ENCODE results near the gene FRAS1. TPM values are rescaled to one million over a fixed set of nuclear protein-coding genes. Genes with fewer than 3 reads are reported as not detected.

The FRAS1 gene
- total and polyA plus RNA-seq, 2 donors (not counting 1 experiment from before 2014, with no cell fraction given): 0.30 to 0.66 TPM

DNA sequence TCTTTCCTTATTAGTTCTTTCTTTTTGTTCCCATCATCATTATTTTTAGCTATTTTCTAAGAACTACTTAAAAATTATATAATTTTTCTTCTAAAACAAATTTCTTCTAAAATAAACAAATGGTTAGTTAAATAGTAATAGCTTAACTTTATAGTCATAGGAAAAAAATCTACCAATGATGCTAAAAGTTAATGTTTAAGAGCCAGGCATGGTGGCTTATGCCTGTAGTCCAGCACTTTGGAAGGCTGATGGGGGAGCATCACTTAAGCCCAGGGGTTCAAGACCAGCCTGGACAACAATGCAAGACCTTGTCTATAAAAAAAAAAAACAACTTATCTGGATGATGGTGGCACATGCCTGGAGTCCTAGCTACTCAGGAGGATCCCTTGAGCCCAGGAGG is 367.3 kb downstream of the FRAS1 start:
- TF ChIP-seq, protein P1, sequence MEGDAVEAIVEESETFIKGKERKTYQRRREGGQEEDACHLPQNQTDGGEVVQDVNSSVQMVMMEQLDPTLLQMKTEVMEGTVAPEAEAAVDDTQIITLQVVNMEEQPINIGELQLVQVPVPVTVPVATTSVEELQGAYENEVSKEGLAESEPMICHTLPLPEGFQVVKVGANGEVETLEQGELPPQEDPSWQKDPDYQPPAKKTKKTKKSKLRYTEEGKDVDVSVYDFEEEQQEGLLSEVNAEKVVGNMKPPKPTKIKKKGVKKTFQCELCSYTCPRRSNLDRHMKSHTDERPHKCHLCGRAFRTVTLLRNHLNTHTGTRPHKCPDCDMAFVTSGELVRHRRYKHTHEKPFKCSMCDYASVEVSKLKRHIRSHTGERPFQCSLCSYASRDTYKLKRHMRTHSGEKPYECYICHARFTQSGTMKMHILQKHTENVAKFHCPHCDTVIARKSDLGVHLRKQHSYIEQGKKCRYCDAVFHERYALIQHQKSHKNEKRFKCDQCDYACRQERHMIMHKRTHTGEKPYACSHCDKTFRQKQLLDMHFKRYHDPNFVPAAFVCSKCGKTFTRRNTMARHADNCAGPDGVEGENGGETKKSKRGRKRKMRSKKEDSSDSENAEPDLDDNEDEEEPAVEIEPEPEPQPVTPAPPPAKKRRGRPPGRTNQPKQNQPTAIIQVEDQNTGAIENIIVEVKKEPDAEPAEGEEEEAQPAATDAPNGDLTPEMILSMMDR (conservative IDR thresholded peaks at IDR 0.05 in 1 of 2, IDR thresholded peaks at IDR 0.05 in 1 of 2; ENCODE audit: low read depth in 1 of 2, low read length in 2 of 2): no peak
- no peak for TF ChIP-seq EZH2 (IDR thresholded peaks at IDR 0.05; ENCODE audit: low read length, missing control alignments)
- DNase-seq (ENCODE audit: low read depth in 2 of 2): no peak
- no peaks in the 10 kb centered on the region for H4K20me1 ChIP-seq (ENCODE audit: control insufficient read depth, extremely low read depth, insufficient read depth, low read length)
- H3K4me2 ChIP-seq (ENCODE audit: extremely low read depth, insufficient read depth, low read length): no peak overlapping the region
- H3K79me2 ChIP-seq (ENCODE audit: control insufficient read depth, insufficient read depth, low read length): no peaks in the 10 kb centered on the region
- H3K9me3 ChIP-seq (ENCODE audit: control insufficient read depth, insufficient read depth, low read depth, low read length): no peaks in the 10 kb centered on the region
- H3K9ac ChIP-seq (ENCODE audit: insufficient read depth, low read length): no peak overlapping the region
- H3K4me3 ChIP-seq (replicated peaks in 1 of 4; ENCODE audit: control extremely low read depth in 1 of 4, insufficient read depth in 1 of 4, low read depth in 3 of 4, low read length in 4 of 4): no peak overlapping the region
- H3K36me3 ChIP-seq (ENCODE audit: control insufficient read depth, insufficient read depth, low read length): no peaks in the 10 kb centered on the region
- H3K4me1 ChIP-seq (ENCODE audit: control insufficient read depth, extremely low read depth, insufficient read depth, low read length): no peaks in the 10 kb centered on the region
- H3K27ac ChIP-seq (ENCODE audit: insufficient read depth, low read length): no peak overlapping the region
- no peak overlapping the region for H2AFZ ChIP-seq (ENCODE audit: low read length)
- no peaks in the 10 kb centered on the region for H3K27me3 ChIP-seq (ENCODE audit: control insufficient read depth, insufficient read depth, low read length)

DNA sequence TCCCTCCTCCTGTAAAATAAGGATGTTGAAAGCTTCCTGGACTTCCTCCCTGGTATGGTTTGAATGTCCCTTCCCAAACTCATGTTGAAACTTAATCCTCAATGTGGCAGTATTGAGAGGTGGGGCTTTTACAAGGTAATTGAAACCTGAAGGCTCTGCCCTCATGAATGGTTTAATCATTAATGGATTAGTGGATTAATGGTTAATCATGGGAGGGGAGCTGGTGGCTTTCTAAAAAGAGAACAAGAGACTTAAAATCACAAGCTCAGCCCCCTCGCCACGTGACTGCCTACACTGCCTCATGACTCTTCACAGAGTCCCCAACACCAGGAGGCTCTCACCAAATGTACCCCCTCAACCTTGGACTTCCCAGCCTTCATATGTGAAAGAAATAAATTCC is 369.8 kb downstream of the FRAS1 start:
- no peaks in the 10 kb centered on the region for H4K20me1 ChIP-seq (ENCODE audit: control insufficient read depth, extremely low read depth, insufficient read depth, low read length)
- no peak overlapping the region for H3K4me3 ChIP-seq (replicated peaks in 1 of 4; ENCODE audit: control extremely low read depth in 1 of 4, insufficient read depth in 1 of 4, low read depth in 3 of 4, low read length in 4 of 4)
- no peak for TF ChIP-seq EZH2 (IDR thresholded peaks at IDR 0.05; ENCODE audit: low read length, missing control alignments)
- TF ChIP-seq, protein P1 (conservative IDR thresholded peaks at IDR 0.05 in 1 of 2, IDR thresholded peaks at IDR 0.05 in 1 of 2; ENCODE audit: low read depth in 1 of 2, low read length in 2 of 2): no peak
- no peak overlapping the region for H3K4me2 ChIP-seq (ENCODE audit: extremely low read depth, insufficient read depth, low read length)
- no peaks in the 10 kb centered on the region for H3K79me2 ChIP-seq (ENCODE audit: control insufficient read depth, insufficient read depth, low read length)
- no peaks in the 10 kb centered on the region for H3K9me3 ChIP-seq (ENCODE audit: control insufficient read depth, insufficient read depth, low read depth, low read length)
- H3K36me3 ChIP-seq (ENCODE audit: control insufficient read depth, insufficient read depth, low read length): no peaks in the 10 kb centered on the region
- H2AFZ ChIP-seq (ENCODE audit: low read length): no peak overlapping the region
- no peak overlapping the region for H3K9ac ChIP-seq (ENCODE audit: insufficient read depth, low read length)
- no peak for DNase-seq (ENCODE audit: low read depth in 2 of 2)
- H3K4me1 ChIP-seq (ENCODE audit: control insufficient read depth, extremely low read depth, insufficient read depth, low read length): no peaks in the 10 kb centered on the region
- no peaks in the 10 kb centered on the region for H3K27me3 ChIP-seq (ENCODE audit: control insufficient read depth, insufficient read depth, low read length)
- H3K27ac ChIP-seq (ENCODE audit: insufficient read depth, low read length): no peak overlapping the region

- no peak for DNase-seq (ENCODE audit: low read depth in 2 of 2)
- H4K20me1 ChIP-seq (ENCODE audit: control insufficient read depth, extremely low read depth, insufficient read depth, low read length): no peaks in the 10 kb centered on the region
- no peak overlapping the region for H3K4me3 ChIP-seq (replicated peaks in 1 of 4; ENCODE audit: control extremely low read depth in 1 of 4, insufficient read depth in 1 of 4, low read depth in 3 of 4, low read length in 4 of 4)
- H3K9ac ChIP-seq (ENCODE audit: insufficient read depth, low read length): no peak overlapping the region
- H2AFZ ChIP-seq (ENCODE audit: low read length): no peak overlapping the region
- no peaks in the 10 kb centered on the region for H3K27me3 ChIP-seq (ENCODE audit: control insufficient read depth, insufficient read depth, low read length)
- no peaks in the 10 kb centered on the region for H3K4me1 ChIP-seq (ENCODE audit: control insufficient read depth, extremely low read depth, insufficient read depth, low read length)
- no peak overlapping the region for H3K4me2 ChIP-seq (ENCODE audit: extremely low read depth, insufficient read depth, low read length)
- H3K27ac ChIP-seq (ENCODE audit: insufficient read depth, low read length): no peak overlapping the region
- H3K9me3 ChIP-seq (ENCODE audit: control insufficient read depth, insufficient read depth, low read depth, low read length): no peaks in the 10 kb centered on the region
- no peak for TF ChIP-seq EZH2 (IDR thresholded peaks at IDR 0.05; ENCODE audit: low read length, missing control alignments)
- TF ChIP-seq, protein P1 (conservative IDR thresholded peaks at IDR 0.05 in 1 of 2, IDR thresholded peaks at IDR 0.05 in 1 of 2; ENCODE audit: low read depth in 1 of 2, low read length in 2 of 2): no peak
- no peaks in the 10 kb centered on the region for H3K36me3 ChIP-seq (ENCODE audit: control insufficient read depth, insufficient read depth, low read length)
- H3K79me2 ChIP-seq (ENCODE audit: control insufficient read depth, insufficient read depth, low read length): no peaks in the 10 kb centered on the region
These were observed 371.9 kb downstream of the FRAS1 start for GRCh38 chr4:78428996-78429395.

All from fibroblast of lung (primary cell).